ENCODE data around the gene B3GNT9.
A peak's percentile ranks its signal among the peaks of the same experiment; 100 is the strongest.

Gene B3GNT9

DNA sequence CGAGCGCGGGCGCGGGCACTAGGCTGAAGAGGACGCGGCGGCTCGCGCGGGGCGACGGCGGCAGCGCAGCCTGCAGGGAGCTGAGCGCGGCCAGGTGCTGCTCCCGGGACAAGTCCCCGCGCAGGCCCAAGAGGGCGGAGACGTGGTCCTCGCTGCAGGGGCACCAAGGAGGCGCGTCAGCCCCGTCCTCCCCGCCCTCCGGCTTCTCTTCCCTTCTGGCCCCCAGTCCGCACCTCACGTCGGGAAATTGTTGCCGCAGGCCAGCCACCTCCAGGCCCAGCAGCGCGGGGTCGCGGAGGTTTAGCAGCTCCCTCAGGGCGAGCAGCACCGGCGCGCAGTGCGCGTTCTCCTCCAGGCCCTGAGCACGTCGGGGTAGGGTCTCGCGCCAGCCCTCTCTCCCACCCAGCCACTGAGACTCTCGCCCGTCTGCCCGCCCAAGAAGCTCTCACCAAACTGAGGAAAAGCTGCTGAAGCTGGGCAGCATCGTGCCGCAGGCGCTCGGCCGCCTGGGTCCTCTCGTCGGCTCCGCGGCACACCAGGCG lies 33.7 kb upstream of the B3GNT9 start:
- no peak for DNase-seq (ENCODE audit: low read depth)
- Histone ChIP-seq H3K9ac (ENCODE audit: low read length) (peak overlapping the region; percentile 86), H3K9me3 (ENCODE audit: control insufficient read depth, low read length) (no peaks in the 10 kb centered on the region), H3K4me3 (ENCODE audit: low read length) (peak overlapping the region; percentile 86), H3K36me3 (ENCODE audit: control insufficient read depth, insufficient read depth, low read length, severe bottlenecking) (no peaks in the 10 kb centered on the region), H3K27me3 (replicated peaks; ENCODE audit: control insufficient read depth, insufficient read depth, low read length) (no peaks in the 10 kb centered on the region), H3K4me1 (ENCODE audit: control insufficient read depth, insufficient read depth, low read length) (peaks cover 37% of the 10 kb centered on the region)

GRCh38 chr16:67183627-67184452 lies 33.0 kb upstream of the B3GNT9 start, which contains the start of gene MATCAP1:
Gene MATCAP1, minus strand, starts transcription at chr16:67183963. Its CDS starts 3,353 bp downstream, at chr16:67180610.
- Histone ChIP-seq H3K9ac (ENCODE audit: low read length) (peak within 1 kb of the TSS; percentile 86), H3K27me3 (replicated peaks; ENCODE audit: control insufficient read depth, insufficient read depth, low read length) (no peaks in the 10 kb centered on the region), H3K9me3 (ENCODE audit: control insufficient read depth, low read length) (no peaks in the 10 kb centered on the region), H3K36me3 (ENCODE audit: control insufficient read depth, insufficient read depth, low read length, severe bottlenecking) (no peaks in the 10 kb centered on the region), H3K4me3 (ENCODE audit: low read length) (peak within 1 kb of the TSS; percentile 86), H3K4me1 (ENCODE audit: control insufficient read depth, insufficient read depth, low read length) (peaks cover 37% of the 10 kb centered on the region)
- DNase-seq (ENCODE audit: low read depth), result peak; percentile 98

- H3K27me3 ChIP-seq (replicated peaks; ENCODE audit: control insufficient read depth, insufficient read depth, low read length), result no peaks in the 10 kb centered on the region
- peak overlapping the region; percentile 86 for H3K4me3 ChIP-seq (ENCODE audit: low read length)
- H3K4me1 ChIP-seq (ENCODE audit: control insufficient read depth, insufficient read depth, low read length), result peaks cover 37% of the 10 kb centered on the region
- H3K9me3 ChIP-seq (ENCODE audit: control insufficient read depth, low read length), result no peaks in the 10 kb centered on the region
- no peak for DNase-seq (ENCODE audit: low read depth)
- H3K36me3 ChIP-seq (ENCODE audit: control insufficient read depth, insufficient read depth, low read length, severe bottlenecking), result no peaks in the 10 kb centered on the region
- peak overlapping the region; percentile 86 for H3K9ac ChIP-seq (ENCODE audit: low read length)
Observed at GRCh38 chr16:67183284-67183626, 32.5 kb upstream of the B3GNT9 start.

- Histone ChIP-seq H3K4me3 (ENCODE audit: low read length) (peak overlapping the region; percentile 86), H3K9ac (ENCODE audit: low read length) (no peak overlapping the region), H3K27me3 (replicated peaks; ENCODE audit: control insufficient read depth, insufficient read depth, low read length) (no peaks in the 10 kb centered on the region), H3K4me1 (ENCODE audit: control insufficient read depth, insufficient read depth, low read length) (peaks cover 37% of the 10 kb centered on the region), H3K9me3 (ENCODE audit: control insufficient read depth, low read length) (no peaks in the 10 kb centered on the region), H3K36me3 (ENCODE audit: control insufficient read depth, insufficient read depth, low read length, severe bottlenecking) (no peaks in the 10 kb centered on the region)
- DNase-seq (ENCODE audit: low read depth), result peak; percentile 27
Observed at GRCh38 chr16:67182288-67182687, 31.5 kb upstream of the B3GNT9 start.

DNA sequence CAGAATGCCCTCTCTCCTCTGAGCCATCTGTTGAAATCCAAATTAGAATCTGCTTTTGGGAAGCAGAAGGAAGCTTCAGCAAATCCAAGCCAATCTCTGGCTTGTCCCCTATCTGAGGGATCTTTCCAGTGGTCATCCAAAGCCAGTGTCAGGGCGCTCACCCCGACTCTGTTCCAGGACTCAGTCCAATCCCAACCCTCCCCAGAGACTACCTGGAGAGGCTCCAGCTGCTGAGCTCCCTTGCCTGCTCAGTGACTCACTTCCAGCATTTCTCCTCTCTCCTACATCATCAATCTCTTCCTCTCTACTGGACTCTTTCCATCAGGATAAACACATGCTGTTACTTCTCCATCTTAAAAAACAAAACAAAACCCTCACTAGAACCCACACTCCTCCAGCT lies 30.5 kb upstream of the B3GNT9 start:
- no peaks in the 10 kb centered on the region for H3K27me3 ChIP-seq (replicated peaks; ENCODE audit: control insufficient read depth, insufficient read depth, low read length)
- no peak overlapping the region for H3K9ac ChIP-seq (ENCODE audit: low read length)
- H3K36me3 ChIP-seq (ENCODE audit: control insufficient read depth, insufficient read depth, low read length, severe bottlenecking), result no peaks in the 10 kb centered on the region
- peak; percentile 81 for DNase-seq (ENCODE audit: low read depth)
- H3K4me3 ChIP-seq (ENCODE audit: low read length), result no peak overlapping the region
- H3K9me3 ChIP-seq (ENCODE audit: control insufficient read depth, low read length), result no peaks in the 10 kb centered on the region
- peaks cover 37% of the 10 kb centered on the region for H3K4me1 ChIP-seq (ENCODE audit: control insufficient read depth, insufficient read depth, low read length)

DNA sequence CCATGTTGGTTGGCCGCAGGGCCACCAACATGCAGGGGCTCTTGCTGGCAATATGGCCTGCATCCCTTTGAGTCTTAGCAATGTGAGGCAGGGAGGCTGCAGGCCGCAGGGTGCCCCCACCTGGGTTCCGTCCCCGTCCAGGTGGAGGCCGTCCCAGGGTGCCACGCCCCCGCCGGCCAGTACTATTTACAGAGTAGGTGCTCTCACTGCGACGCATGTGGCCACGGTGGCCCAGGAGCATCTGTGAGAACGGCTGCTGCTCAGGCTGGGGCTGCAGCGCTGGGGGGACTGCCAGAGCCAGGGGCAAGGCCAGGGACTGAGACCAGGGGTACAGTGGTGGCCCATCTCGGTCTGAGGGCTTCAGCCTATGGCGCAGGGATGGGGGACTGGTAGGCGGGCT lies 29.4 kb upstream of the B3GNT9 start:
- DNase-seq (ENCODE audit: low read depth), result no peak
- H3K4me3 ChIP-seq (ENCODE audit: low read length), result no peak overlapping the region
- no peaks in the 10 kb centered on the region for H3K27me3 ChIP-seq (replicated peaks; ENCODE audit: control insufficient read depth, insufficient read depth, low read length)
- peaks cover 32% of the 10 kb centered on the region for H3K4me1 ChIP-seq (ENCODE audit: control insufficient read depth, insufficient read depth, low read length)
- no peaks in the 10 kb centered on the region for H3K9me3 ChIP-seq (ENCODE audit: control insufficient read depth, low read length)
- H3K36me3 ChIP-seq (ENCODE audit: control insufficient read depth, insufficient read depth, low read length, severe bottlenecking), result no peaks in the 10 kb centered on the region
- H3K9ac ChIP-seq (ENCODE audit: low read length), result no peak overlapping the region

- no peaks in the 10 kb centered on the region for H3K27me3 ChIP-seq (replicated peaks; ENCODE audit: control insufficient read depth, insufficient read depth, low read length)
- H3K4me1 ChIP-seq (ENCODE audit: control insufficient read depth, insufficient read depth, low read length), result peaks cover 27% of the 10 kb centered on the region
- no peak for DNase-seq (ENCODE audit: low read depth)
- H3K9ac ChIP-seq (ENCODE audit: low read length), result no peak overlapping the region
- H3K4me3 ChIP-seq (ENCODE audit: low read length), result no peak overlapping the region
- no peaks in the 10 kb centered on the region for H3K36me3 ChIP-seq (ENCODE audit: control insufficient read depth, insufficient read depth, low read length, severe bottlenecking)
- no peaks in the 10 kb centered on the region for H3K9me3 ChIP-seq (ENCODE audit: control insufficient read depth, low read length)
Observed at GRCh38 chr16:67179421-67180080, 28.8 kb upstream of the B3GNT9 start.

DNA sequence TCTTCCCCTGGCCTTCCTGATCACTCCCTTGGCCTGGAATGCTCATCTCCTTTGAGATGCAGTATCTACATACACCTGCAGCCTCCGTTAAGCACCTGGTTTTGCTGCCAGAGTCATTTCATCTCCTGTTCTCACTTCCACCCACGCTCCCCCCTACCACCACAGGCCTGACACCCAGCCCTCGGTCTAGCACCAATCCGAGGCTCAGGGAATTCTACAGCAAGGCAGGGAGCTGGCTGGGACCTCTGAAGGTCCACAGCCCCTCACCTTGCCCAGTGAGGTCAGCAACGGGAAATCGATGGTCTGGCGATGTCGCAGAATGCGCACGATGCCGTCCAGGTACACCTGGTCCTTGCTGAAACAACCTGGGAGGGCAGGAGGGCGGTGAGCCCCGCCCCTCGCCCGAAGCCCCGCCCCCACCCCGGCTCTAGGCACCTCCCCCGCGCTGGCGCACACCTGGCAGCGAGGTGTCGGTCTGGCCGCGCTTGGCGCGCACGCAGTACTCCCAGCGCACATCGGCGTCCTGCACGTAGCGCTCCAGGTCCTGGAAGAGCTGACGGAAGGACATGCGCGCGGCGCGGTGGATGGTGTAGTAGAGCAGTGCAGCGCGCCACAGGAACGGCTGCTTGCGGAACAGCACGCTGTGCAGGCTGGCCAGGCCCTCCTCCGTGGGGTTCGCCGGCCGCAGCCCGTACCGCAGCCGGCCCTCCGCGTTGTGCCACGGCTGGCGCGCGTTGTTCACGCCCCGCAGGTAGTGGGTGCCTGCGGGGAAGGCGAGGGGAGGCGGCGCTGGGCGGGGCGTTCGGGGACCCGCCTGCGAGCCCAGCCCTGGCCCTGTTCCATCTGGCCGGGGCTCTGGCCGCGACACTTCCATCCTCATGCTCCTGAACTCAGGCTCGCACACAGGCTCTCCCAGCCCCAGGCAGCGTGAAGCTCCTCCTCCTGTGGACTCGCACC lies 27.2 kb upstream of the B3GNT9 start:
- DNase-seq (ENCODE audit: low read depth), result peak; percentile 63
- Histone ChIP-seq H3K9ac (ENCODE audit: low read length) (peak overlapping the region; percentile 36), H3K9me3 (ENCODE audit: control insufficient read depth, low read length) (no peaks in the 10 kb centered on the region), H3K27me3 (replicated peaks; ENCODE audit: control insufficient read depth, insufficient read depth, low read length) (no peaks in the 10 kb centered on the region), H3K4me3 (ENCODE audit: low read length) (peak overlapping the region; percentile 62), H3K4me1 (ENCODE audit: control insufficient read depth, insufficient read depth, low read length) (peaks cover 34% of the 10 kb centered on the region), H3K36me3 (ENCODE audit: control insufficient read depth, insufficient read depth, low read length, severe bottlenecking) (no peaks in the 10 kb centered on the region)

GRCh38 chr16:67176662-67177061 lies 25.9 kb upstream of the B3GNT9 start:
- peaks cover 24% of the 10 kb centered on the region for H3K4me1 ChIP-seq (ENCODE audit: control insufficient read depth, insufficient read depth, low read length)
- H3K4me3 ChIP-seq (ENCODE audit: low read length), result no peak overlapping the region
- no peaks in the 10 kb centered on the region for H3K27me3 ChIP-seq (replicated peaks; ENCODE audit: control insufficient read depth, insufficient read depth, low read length)
- no peaks in the 10 kb centered on the region for H3K36me3 ChIP-seq (ENCODE audit: control insufficient read depth, insufficient read depth, low read length, severe bottlenecking)
- no peaks in the 10 kb centered on the region for H3K9me3 ChIP-seq (ENCODE audit: control insufficient read depth, low read length)
- DNase-seq (ENCODE audit: low read depth), result no peak
- no peak overlapping the region for H3K9ac ChIP-seq (ENCODE audit: low read length)

- H3K9ac ChIP-seq (ENCODE audit: low read length), result peak overlapping the region; percentile 85
- no peaks in the 10 kb centered on the region for H3K9me3 ChIP-seq (ENCODE audit: control insufficient read depth, low read length)
- H3K36me3 ChIP-seq (ENCODE audit: control insufficient read depth, insufficient read depth, low read length, severe bottlenecking), result no peaks in the 10 kb centered on the region
- peaks cover 27% of the 10 kb centered on the region for H3K4me1 ChIP-seq (ENCODE audit: control insufficient read depth, insufficient read depth, low read length)
- DNase-seq (ENCODE audit: low read depth), result no peak
- no peaks in the 10 kb centered on the region for H3K27me3 ChIP-seq (replicated peaks; ENCODE audit: control insufficient read depth, insufficient read depth, low read length)
- peak overlapping the region; percentile 80 for H3K4me3 ChIP-seq (ENCODE audit: low read length)
Observed at GRCh38 chr16:67174706-67175231, 24.0 kb upstream of the B3GNT9 start.
